Activated CD4-positive, alpha-beta T cell treated with anti-CD3 and anti-CD28 coated beads, Interleukin-2, amount 50 U/mL, for 24 hours (primary cell): Measurements from ENCODE around the gene RNF40.

Experiments used
- DNase-seq, 2 donors: peaks; one replicate each; pipeline ENCODE4 v3.0.0-alpha.2; 2020; ENCODE audit warnings: low read depth in 1 of 2, low spot score in 1 of 2

RNF40 gene

GRCh38 chr16:30761427-30761927 is 645 bp upstream of the RNF40 start:
- DNase-seq, result no peak

DNA sequence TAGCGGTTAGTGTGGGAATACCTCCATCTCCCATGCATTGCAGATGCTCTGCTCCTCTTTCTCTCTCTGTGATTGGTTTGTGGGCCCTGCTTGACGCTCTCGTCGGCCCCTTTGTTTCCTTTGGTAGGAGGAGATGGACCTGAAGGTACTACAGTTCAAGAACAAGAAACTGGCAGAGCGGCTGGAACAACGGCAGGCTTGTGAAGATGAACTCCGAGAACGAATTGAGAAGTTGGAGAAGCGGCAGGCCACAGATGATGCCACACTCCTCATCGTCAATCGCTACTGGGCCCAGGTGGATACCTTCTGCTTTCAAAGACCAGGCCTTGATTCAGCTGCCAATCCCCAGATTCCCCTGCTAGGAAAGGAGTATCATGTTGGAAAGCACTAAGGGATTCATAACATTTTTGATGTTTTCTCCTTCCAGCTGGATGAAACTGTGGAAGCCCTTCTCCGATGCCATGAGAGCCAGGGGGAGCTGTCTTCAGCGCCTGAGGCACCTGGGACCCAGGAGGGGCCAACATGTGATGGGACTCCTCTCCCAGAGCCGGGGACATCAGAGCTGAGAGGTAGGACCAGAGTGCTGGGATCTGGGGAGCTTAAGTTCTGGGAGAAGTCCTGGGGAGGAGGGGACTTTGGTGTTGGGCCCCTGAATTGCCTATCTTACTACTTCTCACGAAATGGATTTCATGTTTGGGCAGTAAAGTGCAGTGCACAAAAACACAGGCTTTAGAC is 1.0 kb downstream of the RNF40 start:
- DNase-seq, result no peak

DNA sequence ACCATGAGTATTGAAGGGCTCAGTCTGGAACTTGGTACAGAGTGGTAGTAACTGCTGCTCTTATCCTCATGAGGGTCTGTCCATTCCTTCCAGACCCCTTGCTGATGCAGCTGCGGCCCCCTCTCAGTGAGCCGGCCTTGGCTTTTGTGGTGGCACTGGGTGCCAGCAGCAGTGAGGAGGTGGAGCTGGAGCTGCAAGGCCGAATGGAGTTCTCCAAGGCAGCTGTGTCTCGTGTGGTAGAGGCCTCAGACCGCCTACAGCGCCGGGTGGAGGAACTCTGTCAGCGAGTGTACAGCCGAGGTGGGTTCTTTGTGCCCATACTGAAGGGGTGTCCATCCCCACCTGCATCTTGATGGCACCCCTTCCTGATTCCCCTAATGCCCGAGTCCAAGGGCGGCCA is 2.0 kb downstream of the RNF40 start:
- no peak for DNase-seq

GRCh38 chr16:30764816-30765465 is 2.8 kb downstream of the RNF40 start:
- no peak for DNase-seq

DNA sequence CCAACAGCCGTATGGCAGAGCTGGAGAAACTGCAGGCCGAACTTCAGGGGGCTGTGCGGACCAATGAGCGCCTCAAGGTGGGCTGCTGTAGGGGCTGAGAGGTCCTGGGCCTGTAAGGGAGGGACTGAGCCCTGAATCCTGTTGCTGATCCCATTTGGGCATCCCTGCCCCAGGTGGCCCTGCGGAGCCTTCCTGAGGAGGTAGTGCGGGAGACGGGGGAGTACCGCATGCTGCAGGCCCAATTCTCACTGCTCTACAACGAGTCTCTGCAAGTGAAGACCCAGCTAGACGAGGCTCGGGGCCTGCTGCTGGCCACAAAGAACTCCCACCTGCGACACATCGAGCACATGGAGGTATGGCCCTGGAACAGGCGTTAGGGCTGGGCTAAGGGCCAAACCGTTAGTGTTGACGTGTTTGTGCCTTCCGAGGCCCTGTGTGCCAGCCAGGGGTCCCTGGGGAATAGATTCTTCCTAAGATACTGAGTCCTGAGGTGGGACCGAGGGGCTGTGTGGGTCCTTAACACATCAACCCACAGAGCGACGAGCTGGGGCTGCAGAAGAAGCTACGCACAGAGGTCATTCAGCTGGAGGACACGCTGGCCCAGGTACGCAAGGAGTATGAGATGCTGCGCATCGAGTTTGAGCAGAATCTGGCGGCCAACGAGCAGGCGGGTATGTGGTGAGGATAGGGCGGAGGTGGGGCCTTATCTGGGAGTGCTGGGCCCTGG is 4.2 kb downstream of the RNF40 start:
- no peak for DNase-seq

DNA sequence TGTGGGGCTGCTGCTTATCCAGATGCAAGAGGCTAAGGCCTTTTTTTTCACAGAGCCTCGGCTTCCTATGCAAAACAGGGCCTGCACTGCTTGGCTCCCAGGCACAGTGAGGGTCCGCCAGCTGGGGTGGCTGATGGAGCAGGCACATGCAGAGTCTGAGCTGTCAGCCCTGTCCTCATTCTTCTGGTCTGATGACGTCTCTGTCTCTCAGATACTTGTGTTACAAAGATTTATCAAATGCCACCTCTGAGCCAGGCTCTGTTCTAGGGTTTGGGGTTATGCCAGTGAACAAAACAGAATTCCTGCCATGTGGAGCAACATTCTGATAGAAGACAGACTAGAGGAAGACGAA is 4.8 kb downstream of the RNF40 start:
- DNase-seq, result no peak

DNA sequence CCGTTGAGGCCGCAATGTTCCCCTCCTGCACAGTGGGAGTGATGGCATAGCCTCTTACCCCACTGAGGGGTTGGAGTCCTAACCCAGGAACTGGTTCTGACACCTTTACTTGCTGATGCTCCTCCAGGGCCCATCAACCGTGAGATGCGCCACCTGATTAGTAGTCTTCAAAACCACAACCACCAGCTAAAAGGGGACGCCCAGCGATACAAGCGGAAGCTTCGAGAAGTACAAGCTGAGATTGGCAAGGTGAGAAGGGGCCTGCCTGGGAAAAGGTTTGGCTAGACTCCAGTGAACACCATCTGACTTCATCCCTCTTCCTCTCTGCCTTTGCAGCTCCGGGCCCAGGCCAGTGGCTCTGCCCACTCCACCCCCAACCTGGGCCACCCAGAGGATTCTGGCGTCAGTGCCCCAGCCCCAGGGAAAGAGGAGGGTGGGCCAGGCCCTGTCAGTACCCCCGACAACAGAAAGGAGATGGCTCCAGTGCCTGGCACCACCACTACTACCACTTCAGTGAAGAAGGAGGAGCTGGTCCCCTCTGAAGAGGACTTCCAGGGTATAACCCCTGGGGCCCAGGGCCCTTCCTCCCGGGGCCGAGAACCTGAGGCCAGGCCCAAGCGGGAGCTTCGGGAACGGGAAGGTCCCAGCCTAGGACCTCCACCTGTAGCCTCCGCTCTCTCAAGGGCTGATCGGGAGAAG is 5.8 kb downstream of the RNF40 start:
- no peak for DNase-seq

- DNase-seq, result no peak
Observed at GRCh38 chr16:30768583-30769181, 6.6 kb downstream of the RNF40 start.

DNA sequence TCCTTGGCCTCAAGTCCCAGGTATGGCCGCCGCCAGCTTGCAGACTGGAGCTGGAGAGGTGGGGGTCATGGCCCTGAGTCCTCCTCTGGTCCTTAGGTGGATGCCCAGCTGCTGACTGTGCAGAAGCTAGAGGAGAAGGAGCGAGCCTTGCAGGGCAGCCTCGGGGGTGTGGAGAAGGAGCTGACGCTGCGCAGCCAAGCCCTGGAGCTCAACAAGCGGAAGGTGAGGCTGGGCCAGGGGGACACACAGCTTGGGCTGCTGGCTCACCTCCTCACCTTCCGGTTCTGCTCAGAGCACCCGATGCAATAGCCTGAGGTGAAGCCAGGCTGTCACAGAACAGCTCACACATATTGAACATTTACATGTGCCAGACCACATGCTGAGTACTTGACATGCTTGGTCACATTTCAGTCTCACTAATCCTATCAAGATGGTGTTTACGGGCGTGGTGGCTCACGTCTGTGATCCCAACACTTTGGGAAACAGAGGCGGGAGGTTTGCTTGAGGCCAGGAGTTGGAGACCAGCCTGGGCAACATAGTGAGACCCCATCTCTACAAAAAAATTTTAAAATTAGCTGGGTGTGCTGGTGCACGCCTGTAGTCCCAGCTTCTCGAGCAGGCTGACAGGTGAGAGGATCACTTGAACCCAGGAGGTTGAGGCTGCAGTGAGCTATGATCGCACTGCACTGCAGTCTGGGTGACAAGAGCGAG is 7.4 kb downstream of the RNF40 start:
- no peak for DNase-seq

GRCh38 chr16:30771726-30772125 is 9.6 kb downstream of the RNF40 start:
- no peak for DNase-seq

DNA sequence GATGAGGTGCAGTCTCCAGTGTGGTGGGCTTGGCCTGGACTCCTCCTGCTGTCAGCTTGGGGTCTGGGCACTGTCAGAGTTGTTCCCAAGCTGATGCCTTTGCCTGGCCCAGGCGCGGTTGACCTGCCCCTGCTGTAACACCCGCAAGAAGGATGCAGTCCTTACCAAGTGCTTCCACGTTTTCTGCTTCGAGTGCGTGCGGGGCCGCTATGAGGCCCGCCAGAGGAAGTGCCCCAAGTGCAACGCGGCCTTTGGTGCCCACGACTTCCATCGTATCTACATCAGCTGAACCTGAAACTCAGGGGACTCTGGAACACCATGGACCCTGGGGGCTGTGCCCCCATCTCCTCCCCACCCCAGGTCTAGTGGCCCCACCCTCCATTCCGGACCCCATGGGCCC is 11.7 kb downstream of the RNF40 start:
- no peak for DNase-seq

DNA sequence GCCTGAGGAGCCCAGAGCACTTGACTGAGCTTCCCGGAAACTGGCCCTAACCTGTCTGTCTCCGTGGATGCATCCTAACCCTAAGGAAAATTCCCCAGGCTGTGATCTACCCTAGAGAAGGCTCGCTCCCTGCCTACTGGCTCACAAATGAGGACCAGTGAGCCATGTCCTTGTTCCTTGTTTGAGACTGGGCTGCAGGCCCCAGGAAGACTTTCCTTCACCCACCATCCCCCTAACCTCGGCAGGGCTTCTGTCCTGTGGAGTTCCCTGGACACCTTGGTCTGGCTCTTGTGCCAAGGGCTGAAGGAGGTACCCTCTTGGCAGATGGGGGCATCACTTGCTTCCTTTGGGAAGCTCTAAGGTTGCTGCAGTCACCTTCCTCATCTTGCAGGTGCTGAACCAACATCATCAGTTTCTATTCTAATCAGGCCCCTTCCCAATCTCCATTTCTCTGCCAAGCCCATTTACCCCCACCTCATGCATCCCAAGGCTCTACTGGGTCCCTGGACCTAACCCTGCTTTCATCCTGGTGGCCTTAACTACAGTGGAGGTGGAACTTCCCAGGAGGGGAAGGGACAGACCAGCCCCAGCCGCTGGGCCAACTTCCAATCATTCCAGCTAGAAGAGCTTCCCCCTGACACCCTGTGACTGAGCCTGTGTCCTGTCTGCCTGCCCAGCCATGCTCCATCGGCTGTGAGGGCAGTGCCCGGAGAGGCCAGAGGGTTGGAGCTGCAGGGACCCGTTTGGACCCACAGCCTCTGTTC is 12.4 kb downstream of the RNF40 start:
- DNase-seq, result no peak

DNA sequence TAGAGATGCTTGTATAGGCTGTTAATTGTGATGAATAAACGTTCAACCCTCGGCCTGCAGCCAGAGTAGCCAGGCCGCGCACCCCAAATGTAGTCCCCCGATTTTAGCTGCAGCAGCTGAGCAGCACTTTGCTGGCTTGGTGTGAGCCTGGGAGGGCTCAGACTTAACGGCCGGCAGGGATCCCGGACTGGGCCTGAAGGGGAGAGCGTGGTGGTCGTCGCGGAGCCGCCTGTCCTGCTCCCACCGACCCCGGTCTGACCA is 12.9 kb downstream of the RNF40 start:
- no peak for DNase-seq

GRCh38 chr16:30775392-30776188 is 13.5 kb downstream of the RNF40 start:
- DNase-seq, result peak; percentile 45 to 58

GRCh38 chr16:30777591-30778297 is 15.6 kb downstream of the RNF40 start:
- no peak for DNase-seq

- no peak for DNase-seq
Observed at GRCh38 chr16:30778549-30779244, 16.6 kb downstream of the RNF40 start.

- DNase-seq, result no peak
Observed at GRCh38 chr16:30779596-30779995, 17.5 kb downstream of the RNF40 start.

DNA sequence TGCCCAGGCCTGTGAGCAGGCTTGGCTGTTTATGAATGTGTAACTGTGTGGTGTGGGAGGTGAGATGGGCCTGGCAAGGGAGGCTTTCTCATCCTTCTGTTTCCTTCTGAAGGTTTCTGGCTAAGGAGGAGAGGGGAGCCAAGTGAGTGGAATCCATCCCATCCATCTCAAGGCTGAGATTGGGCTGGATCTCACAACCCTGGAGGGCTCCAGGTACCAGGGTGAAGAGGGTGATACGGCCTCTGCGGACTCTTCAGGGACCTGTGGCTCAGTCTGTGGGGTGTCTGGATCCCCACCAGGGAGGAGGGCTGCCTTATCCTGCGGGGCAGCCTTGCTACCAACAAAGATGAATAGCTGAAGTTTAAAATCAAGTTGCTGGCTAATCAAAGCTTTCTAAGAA is 17.9 kb downstream of the RNF40 start:
- no peak for DNase-seq
